ENCODE results near the gene MPDZ.

MPDZ gene

GRCh38 chr9:13186091-13186490 lies 93.4 kb downstream of the MPDZ start:
- DNase-seq (ENCODE audit: low read depth) = no peak

DNA sequence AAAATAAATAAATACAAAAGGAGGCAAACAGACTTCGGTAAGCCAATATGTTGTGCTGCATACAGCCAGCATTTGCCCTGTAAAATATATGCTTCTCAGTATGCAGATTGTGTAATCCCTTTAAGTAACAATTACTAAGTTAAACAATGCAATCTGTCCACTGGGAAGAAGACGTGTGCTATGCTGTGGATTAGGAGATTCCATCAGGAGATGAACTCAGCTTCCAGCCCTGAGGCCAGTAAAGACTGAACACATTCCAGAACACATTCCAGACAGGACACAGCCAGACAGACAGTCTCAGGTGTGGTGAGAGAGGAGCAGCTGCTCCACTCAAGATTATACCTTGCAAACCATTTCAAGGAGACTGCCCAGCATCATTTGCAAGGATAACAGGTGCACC lies 97.8 kb downstream of the MPDZ start:
- DNase-seq (ENCODE audit: low read depth) = no peak

GRCh38 chr9:13179257-13179656 lies 100.2 kb downstream of the MPDZ start:
- no peak for DNase-seq (ENCODE audit: low read depth)

DNA sequence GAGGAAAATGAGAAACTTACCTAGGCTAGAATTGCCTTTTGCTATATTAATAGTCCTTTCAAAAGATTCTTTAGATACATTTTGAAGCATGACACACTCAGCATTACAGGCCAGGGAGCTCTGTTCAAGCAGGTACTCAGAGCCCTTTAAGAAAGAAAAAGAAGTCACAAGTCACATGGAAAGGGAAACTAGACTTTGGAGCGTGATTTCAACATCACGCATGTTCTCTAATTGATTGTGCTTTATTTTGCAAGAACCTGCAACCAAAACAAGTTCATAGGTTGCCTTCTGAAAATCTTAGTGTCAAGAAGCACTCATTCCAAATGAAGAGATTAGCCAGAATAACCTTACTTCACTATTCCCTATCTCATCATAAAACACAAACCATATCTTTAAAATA lies 103.8 kb downstream of the MPDZ start:
- DNase-seq (ENCODE audit: low read depth) = no peak

- DNase-seq (ENCODE audit: low read depth) = no peak
Observed at GRCh38 chr9:13174906-13175639, 104.4 kb downstream of the MPDZ start.

DNA sequence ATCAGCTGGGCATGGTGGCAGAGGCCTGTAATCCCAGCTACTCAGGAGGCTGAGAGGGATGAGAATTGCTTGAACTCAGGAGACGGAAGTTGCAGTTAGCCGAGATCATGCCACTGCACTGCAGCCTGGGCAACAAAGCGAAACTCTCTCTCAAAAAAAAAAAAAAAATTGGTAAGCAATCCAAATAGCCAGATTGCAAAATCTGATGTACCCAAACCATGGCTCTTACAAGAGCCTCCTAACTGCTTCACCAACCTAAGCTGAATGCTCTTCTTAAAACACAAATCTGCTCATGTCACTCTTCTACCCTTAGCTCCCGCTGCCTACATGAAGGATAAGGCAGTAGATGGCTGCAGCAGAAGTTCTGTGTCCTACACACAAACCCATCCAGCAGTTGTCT lies 105.9 kb downstream of the MPDZ start:
- DNase-seq (ENCODE audit: low read depth) = no peak

DNA sequence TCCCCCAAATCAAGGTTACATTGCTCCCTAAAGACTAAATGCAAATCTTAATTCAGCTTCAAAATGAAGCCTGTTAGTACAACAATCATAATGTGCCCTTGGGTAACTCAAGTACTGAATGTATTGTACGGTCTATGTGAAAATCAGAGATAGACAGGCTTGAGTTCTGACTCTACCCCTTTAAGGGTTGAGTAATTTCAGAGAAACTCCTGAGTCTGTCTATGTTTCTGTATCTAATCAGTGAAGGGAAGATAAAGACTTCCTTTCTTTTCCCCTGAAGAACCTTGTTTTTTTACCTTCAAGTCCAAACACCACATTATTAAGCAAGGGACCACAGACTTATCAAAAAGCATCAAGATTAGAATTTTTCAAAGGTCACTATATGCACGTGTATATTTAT lies 108.2 kb downstream of the MPDZ start:
- no peak for DNase-seq (ENCODE audit: low read depth)

DNA sequence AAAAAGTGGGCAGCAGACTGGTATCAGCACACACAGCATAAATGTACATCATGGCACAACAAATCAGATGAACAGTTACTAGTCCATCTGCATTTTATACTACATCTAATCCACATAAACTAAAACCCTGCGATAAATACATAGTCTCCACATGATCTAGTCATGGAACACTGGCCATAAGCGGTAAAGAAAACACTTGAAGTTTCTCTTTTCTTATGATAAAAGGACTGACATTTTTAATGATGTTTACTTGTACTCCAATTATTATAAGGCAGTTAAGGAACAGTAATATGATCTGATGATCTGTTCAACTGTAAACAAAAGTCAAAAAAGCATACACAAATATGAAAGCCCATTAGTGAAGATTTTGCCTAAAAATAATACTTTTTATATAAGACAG lies 112.5 kb downstream of the MPDZ start:
- DNase-seq (ENCODE audit: low read depth) = no peak

GRCh38 chr9:13165956-13166355 lies 113.5 kb downstream of the MPDZ start:
- DNase-seq (ENCODE audit: low read depth) = no peak

DNA sequence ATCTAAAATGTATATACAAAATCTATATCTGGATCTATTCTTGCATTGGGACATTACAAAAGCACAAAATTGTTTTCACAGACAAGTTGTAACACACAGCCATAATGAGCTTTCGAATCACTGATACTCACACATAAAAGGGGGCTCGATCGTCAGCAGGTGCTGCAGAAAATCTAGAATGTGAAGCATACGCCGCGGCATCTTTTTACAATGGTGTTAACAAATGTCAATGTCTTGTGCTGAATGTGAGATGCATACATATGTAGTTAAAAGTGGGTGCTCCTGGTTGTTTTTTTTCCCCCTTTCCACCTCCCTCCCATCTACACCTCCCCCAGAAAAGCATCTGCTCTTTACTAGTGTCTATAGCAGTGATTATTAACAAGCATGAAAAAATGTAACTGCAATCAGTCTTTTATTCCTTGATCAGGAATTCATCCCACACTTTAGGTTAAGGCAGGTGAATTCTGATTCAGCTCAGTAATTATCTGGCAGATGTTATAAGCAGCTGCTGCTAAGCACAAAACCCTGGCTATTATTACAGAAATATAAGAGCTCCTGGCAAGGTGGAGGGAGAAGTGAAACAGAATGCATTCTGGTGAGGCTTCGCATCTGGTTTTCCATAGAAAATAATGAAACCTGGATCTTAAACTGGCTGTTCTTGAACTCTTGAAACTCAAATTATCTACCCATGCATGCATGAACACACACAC lies 114.1 kb downstream of the MPDZ start:
- DNase-seq (ENCODE audit: low read depth) = no peak

GRCh38 chr9:13163946-13164345 lies 115.5 kb downstream of the MPDZ start:
- no peak for DNase-seq (ENCODE audit: low read depth)

GRCh38 chr9:13163287-13163686 lies 116.2 kb downstream of the MPDZ start:
- DNase-seq (ENCODE audit: low read depth) = no peak

DNA sequence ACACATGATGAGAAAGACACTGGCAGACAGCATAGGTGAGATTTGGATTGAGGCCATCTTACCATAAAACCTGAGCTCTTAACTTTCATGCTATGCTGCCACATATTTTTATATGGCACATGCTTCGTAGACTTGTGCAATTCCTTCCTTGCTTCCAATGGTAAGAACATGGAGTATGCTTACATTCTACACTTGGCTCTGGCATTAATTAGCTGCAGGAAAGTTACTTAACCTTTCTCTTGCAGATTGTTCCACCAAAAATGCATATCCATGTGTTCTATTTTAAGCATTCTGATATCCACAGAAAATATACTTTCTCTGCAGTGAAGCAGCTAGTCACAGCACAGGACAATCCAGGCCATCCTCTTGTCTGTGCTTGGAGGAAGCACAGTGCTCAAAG lies 119.4 kb downstream of the MPDZ start:
- no peak for DNase-seq (ENCODE audit: low read depth)

DNA sequence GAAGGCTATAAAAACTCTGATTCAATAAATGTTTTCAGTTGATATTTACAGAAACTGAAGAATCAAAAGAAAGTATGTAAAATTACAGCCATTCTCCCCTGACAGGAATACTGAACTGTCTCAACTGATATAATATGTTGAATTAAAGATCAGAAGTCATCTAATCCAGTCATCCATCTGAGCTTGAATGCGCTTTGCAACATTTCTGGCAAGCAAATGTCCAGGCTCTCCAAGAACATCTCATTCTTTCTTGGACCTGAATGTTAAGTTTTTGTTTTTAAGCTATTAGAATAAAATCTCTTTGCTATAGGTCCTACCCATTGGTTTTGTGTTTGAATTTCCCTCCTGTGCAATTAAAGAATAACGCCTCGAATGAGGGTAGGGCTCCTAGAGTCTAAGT lies 120.5 kb downstream of the MPDZ start:
- no peak for DNase-seq (ENCODE audit: low read depth)

DNA sequence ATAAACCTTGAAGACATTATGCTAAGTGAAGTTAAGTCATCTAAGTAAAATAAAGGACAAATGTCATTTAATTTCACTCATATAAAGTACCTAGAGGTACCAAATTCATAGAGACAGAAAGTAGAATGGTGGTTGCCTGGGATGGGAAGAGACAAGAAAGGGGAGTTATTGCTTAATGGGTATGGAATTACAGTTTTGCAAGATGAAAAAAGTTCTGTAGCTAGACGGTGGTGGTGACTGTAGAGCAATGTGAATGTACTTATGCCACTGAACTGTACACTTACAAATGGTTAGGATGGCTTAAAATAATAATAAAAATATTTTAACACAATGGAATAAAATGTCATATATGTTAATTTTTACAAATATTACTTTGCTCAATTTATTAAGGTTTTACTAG lies 128.0 kb downstream of the MPDZ start:
- DNase-seq (ENCODE audit: low read depth) = no peak

DNA sequence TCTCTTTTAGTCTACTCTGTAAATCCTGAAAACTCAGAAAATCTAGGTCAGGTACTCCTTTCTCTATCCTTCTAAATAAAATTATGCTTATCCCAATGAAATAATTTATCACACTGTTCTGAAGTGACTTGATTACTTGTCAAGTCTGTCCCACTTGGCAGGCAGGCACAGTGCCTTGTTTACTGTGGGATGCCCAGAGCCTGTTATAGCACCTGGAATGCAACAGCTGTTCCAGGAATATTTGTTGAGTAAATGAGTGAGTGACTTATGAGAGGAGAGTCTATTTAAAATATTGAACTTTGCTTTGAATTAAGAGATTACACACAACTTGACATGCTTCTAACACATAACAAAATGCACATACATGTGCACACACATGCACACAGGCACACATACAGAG lies 130.0 kb downstream of the MPDZ start:
- DNase-seq (ENCODE audit: low read depth) = no peak

DNA sequence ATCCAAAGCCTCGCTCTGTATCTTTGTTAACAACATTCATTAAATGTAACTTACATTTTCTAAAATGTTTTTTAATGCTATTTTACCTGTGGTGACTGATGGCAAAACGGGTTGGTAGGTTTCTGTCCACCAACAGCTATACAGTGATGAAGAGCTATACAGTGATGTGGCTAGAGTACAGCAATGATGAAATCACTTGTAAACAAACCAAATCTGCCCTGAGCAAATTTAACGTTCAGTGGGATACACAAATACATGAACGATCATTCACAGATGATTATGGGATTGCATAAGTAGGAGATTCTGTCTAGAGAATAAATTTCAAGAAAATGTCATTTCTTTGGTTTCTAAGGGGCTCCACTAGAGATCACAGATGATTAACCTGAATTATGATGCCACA lies 132.7 kb downstream of the MPDZ start:
- no peak for DNase-seq (ENCODE audit: low read depth)

- DNase-seq (ENCODE audit: low read depth) = no peak
Observed at GRCh38 chr9:13145340-13145739, 134.2 kb downstream of the MPDZ start.

DNA sequence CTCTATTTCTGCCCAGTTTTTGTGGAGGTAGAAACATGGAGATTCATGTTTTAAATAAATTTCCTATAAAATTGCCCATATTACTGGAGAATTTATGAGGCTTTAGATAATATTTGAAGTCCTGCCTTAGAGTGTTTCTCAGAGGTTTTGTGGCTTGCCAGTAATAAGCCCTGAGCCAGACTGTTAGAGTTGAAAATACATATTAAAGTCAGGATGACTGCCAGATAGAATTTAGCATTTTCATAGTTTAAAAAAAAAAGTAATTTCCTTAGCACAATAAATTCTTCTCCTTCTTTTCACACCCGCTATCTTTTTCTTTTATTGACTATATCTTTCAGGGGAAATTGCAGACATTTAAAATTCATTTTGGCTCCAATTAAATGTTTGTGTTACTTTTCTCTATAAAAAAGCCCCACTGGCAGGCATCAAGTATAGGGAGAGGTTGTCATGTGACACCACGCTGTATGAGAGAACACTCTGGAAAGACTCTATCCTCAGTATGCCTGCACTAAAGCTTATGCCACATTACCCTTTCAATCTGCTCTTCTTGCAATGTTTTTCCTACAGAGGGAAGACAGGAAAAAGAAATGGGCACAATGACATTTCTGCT lies 135.2 kb downstream of the MPDZ start:
- DNase-seq (ENCODE audit: low read depth) = no peak

GRCh38 chr9:13143281-13143680 lies 136.2 kb downstream of the MPDZ start:
- no peak for DNase-seq (ENCODE audit: low read depth)

DNA sequence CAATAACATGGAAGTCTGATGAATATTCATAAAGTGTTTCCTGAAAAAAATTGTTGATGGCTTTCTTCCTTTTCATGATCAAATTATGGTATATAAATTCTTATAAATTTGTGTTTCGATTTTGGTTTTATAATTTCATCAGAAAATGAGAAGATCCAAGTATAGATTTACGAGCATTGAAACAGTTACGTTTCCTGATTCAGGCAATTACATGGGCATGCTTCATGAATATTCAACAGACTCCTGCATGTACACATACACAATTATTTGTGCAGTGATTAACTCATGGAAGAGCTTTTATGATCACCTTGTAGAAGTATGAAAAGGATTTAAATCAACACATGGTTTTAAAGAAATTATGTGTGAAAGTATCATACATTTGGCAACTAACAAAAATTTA lies 136.7 kb downstream of the MPDZ start:
- no peak for DNase-seq (ENCODE audit: low read depth)

GRCh38 chr9:13141629-13142028 lies 137.9 kb downstream of the MPDZ start:
- no peak for DNase-seq (ENCODE audit: low read depth)

DNA sequence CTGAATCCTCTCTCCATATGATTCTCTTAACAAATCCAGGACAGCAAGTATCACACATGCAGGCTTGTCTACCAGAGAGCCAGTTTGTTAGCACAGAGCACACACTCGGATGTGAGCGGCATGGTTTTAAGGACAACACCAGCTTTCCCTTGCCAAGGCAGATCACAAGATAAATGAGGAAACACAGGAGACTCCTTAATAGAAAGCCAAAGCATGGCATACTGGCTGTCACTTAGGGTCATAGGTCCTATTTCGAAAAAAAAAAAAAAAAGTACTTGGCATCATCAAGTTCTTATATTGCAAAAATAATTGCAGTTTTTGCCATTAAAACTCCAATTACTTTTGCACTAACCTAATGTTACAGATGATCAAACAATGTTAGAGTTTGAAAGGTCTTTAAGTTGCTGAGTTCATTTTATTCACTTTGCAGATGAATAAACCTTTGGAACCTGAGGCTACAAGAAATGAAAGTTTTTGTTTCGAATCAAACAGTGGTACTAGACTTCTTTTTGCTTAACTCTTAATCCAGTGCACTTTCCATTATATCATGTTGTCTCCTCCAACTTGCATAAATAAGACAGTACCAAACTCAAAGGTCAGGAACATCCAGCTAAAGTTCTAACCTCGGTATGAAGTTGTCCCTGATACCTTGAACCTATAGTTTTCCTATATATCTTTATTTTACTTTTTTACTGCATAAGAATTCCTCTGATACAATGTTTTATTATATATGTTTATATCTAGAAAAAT lies 138.5 kb downstream of the MPDZ start:
- DNase-seq (ENCODE audit: low read depth) = no peak

Data from GM04503 (cell line).